GM23248 (cell line): ENCODE measurements around the gene ARID1B.

ENCODE experiments used
- EZH2 ChIP-seq: fragments of 200-600 bp; sonication (generic); IDR thresholded peaks from 2 replicates; pipeline ENCODE4 v1.6.1; 2018; ENCODE audit warnings: antibody characterized with exemption, mild to moderate bottlenecking; ENCODE audit not compliant: insufficient read depth, poor library complexity, severe bottlenecking
- EZH2phosphoT487 ChIP-seq: fragments of 200-600 bp; sonication (generic); IDR thresholded peaks from 2 replicates; pipeline ENCODE4 v1.6.1; 2018; ENCODE audit warnings: antibody characterized with exemption, moderate library complexity, mild to moderate bottlenecking, low read depth; ENCODE audit not compliant: insufficient read depth

DNA sequence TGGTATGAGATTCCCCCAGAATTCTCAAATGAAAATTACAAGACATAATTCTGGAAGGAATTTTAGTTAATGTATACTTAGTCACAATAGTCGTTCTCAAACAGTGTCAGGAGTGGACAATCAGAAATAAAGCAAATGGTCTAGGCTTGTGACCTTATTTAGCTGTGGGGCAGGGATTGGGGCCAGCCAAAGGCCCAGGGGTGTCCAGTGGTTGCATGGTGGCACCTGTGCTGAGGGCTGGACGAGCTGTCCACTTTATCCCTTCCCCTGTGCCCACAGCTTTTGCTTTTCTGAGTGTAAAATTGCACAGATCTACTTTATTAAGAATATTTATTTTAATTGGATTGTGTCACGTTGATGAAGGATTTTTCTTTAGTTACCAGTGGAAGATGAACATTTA lies 195.0 kb downstream of the ARID1B start:
- TF ChIP-seq EZH2: no peak
- no peak for TF ChIP-seq EZH2phosphoT487
